AG04449 (cell line): ENCODE measurements around the gene OR6X1.

Experiments
- CTCF ChIA-PET: fragments of 350-600 bp; formaldehyde crosslinking; extraction: SDS; loops from one replicate; lab custom pipeline; 2021; ENCODE audit warnings: antibody characterized with exemption; lab: Yijun Ruan, JAX
- POLR2A ChIA-PET: fragments of 400-600, 350-600 bp; formaldehyde crosslinking; extraction: SDS; loops from one replicate; lab custom pipeline; 2020; ENCODE audit warnings: antibody characterized with exemption, inconsistent platforms; lab: Yijun Ruan, JAX
- DNase-seq: peaks from one replicate; pipeline ENCODE4 v3.0.0-alpha.2; 2010; ENCODE audit warnings: low read depth, low spot score
- H3K4me3 ChIP-seq: 2 replicates; pipeline ENCODE4 v1.5.1; 2011; ENCODE audit warnings: low read depth, mild to moderate bottlenecking, control low read depth, low read length
- CTCF ChIP-seq: IDR thresholded peaks from one replicate; pipeline ENCODE4 v1.5.1; 2011; ENCODE audit warnings: mild to moderate bottlenecking, moderate library complexity, low read length, control low read depth, inconsistent platforms; ENCODE audit not compliant: insufficient read depth; ENCODE audit errors: missing control alignments

Gene OR6X1

GRCh38 chr11:123754101-123754568, at the start of gene OR6X1:
OR6X1 (minus strand) TSS chr11:123754518; CDS start chr11:123754518, 0 bp downstream.
- TF ChIP-seq CTCF = no peak
- CTCF ChIA-PET = no interaction called here
- DNase-seq = no peak
- POLR2A ChIA-PET = no interaction called here
- H3K4me3 ChIP-seq = no peak within 1 kb of the TSS

- ChIA-PET CTCF (no interaction called here), POLR2A (no interaction called here)
- DNase-seq = no peak
- H3K4me3 ChIP-seq = no peak overlapping the region
- TF ChIP-seq CTCF = no peak
These were observed 47.4 kb upstream of the OR6X1 start for GRCh38 chr11:123801765-123802164.

GRCh38 chr11:123800036-123800435, 45.7 kb upstream of the OR6X1 start:
- ChIA-PET CTCF (no interaction called here), POLR2A (no interaction called here)
- TF ChIP-seq CTCF = no peak

GRCh38 chr11:123799438-123799837, 45.1 kb upstream of the OR6X1 start:
- CTCF ChIA-PET = interaction anchor here (0.6 kb wide), 1 partner anchor 313 kb away, joined by 3 read pairs; no protein-coding TSS in a partner anchor
- no peak for TF ChIP-seq CTCF
- no peak for DNase-seq
- POLR2A ChIA-PET = interaction anchor here (0.6 kb wide), 1 partner anchor 45 kb away, joined by 3 read pairs; no protein-coding TSS in a partner anchor
- no peak overlapping the region for H3K4me3 ChIP-seq

More at GRCh38 chr11:123800036-123800435, 45.7 kb upstream of the OR6X1 start:
- no peak overlapping the region for H3K4me3 ChIP-seq
- DNase-seq = no peak

- no peak for DNase-seq
- no peak overlapping the region for H3K4me3 ChIP-seq
- TF ChIP-seq CTCF = no peak
- POLR2A ChIA-PET = interaction anchor here (0.6 kb wide), 1 partner anchor 46 kb away, joined by 3 read pairs; no protein-coding TSS in a partner anchor
- CTCF ChIA-PET = interaction anchor here (0.6 kb wide), 1 partner anchor 312 kb away, joined by 3 read pairs; no protein-coding TSS in a partner anchor
These were observed 44.4 kb upstream of the OR6X1 start for GRCh38 chr11:123798513-123799252.

- DNase-seq = no peak
- ChIA-PET POLR2A (no interaction called here), CTCF (no interaction called here)
- no peak for TF ChIP-seq CTCF
- no peak overlapping the region for H3K4me3 ChIP-seq
These were observed 43.8 kb upstream of the OR6X1 start for GRCh38 chr11:123798079-123798478.
